Neural crest cell (in vitro differentiated cells): Measurements from ENCODE around the gene SNX9. TPM values are rescaled to one million over a fixed set of nuclear protein-coding genes. Genes with fewer than 3 reads are reported as not detected.

Experiments used
- DNase-seq: peaks from one replicate; pipeline ENCODE4 v3.0.0; 2021; ENCODE audit warnings: low read depth, mixed read lengths, low spot score
- H3K27ac Mint-ChIP-seq: one replicate; pipeline ENCODE4 v1.8.0; 2021; ENCODE audit warnings: mild to moderate bottlenecking, mixed read lengths; ENCODE audit not compliant: unreplicated experiment
- H3K27me3 Mint-ChIP-seq: 2 replicates; pipeline ENCODE4 v1.8.0; 2021; ENCODE audit warnings: low read depth, mild to moderate bottlenecking, mixed read lengths
- H3K36me3 Mint-ChIP-seq: 2 replicates; pipeline ENCODE4 v1.8.0; 2021; ENCODE audit warnings: low read depth, mild to moderate bottlenecking, mixed read lengths
- H3K4me1 Mint-ChIP-seq: 2 replicates; pipeline ENCODE4 v1.8.0; 2021; ENCODE audit warnings: mixed read lengths
- H3K4me3 Mint-ChIP-seq: one replicate; pipeline ENCODE4 v1.8.0; 2021; ENCODE audit warnings: mild to moderate bottlenecking, mixed read lengths
- H3K9me3 Mint-ChIP-seq: 2 replicates; pipeline ENCODE4 v1.8.0; 2021; ENCODE audit warnings: mixed read lengths
- total RNA-seq: library from RNA; stranded (reverse); gene quantifications from 2 replicates; pipeline ENCODE4 v1.2.1, GENCODE V29; 2021
- TF ChIP-seq, protein P1 (sequence below): fragments of 200-600 bp; sonication (generic); conservative IDR thresholded peaks from 2 replicates; pipeline ENCODE4 v1.5.0; 2021; ENCODE audit warnings: antibody characterized with exemption, mild to moderate bottlenecking

Gene SNX9
- total RNA-seq, 1 donor from 2014 or later = 18.1 TPM

DNA sequence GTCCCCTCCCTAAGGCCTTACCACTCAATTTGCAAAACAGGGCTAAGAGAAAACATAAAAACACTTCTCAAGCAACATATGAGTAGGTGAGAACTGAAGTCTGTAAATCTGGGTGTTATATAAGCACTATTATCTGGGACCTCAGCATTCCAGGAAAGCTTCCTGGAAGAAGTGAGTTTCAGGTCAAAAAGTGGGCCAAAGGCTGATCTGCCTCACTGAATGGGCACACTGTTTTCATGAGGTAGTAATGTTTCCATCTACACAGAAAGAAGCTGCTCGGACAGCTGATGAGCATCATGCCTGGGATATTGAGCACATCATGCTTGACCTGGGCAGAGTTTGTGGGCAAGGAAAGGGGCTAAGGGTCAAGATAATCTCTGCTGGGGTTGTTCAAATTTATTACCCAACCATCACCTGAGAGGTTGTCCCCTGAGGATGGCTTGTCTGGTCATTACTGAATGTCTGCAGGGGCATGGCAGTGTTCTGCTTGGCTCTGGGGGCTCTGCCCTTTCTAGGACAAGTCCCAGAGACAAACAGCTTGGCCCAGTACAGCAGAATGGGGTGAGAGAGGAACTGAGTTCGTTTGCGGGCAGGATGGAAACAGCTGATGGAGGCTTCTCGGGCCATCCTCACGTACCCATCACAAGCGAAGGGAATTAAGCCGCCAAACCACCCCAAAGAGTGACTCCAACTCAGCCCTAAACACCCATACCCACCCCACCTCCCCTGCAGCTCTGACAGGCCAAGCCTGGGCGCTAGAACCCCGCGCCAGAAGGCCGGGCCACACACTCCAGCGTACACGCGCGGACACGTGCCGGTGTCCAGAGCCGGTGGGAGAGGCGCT is 157.5 kb downstream of the SNX9 start:
- H3K4me3 Mint-ChIP-seq = peak overlapping the region; percentile 76
- H3K4me1 Mint-ChIP-seq = peaks cover 8% of the 10 kb centered on the region
- H3K27ac Mint-ChIP-seq = no peak overlapping the region
- no peak for DNase-seq
- H3K27me3 Mint-ChIP-seq = peaks cover 69% of the 10 kb centered on the region
- TF ChIP-seq, protein P1, sequence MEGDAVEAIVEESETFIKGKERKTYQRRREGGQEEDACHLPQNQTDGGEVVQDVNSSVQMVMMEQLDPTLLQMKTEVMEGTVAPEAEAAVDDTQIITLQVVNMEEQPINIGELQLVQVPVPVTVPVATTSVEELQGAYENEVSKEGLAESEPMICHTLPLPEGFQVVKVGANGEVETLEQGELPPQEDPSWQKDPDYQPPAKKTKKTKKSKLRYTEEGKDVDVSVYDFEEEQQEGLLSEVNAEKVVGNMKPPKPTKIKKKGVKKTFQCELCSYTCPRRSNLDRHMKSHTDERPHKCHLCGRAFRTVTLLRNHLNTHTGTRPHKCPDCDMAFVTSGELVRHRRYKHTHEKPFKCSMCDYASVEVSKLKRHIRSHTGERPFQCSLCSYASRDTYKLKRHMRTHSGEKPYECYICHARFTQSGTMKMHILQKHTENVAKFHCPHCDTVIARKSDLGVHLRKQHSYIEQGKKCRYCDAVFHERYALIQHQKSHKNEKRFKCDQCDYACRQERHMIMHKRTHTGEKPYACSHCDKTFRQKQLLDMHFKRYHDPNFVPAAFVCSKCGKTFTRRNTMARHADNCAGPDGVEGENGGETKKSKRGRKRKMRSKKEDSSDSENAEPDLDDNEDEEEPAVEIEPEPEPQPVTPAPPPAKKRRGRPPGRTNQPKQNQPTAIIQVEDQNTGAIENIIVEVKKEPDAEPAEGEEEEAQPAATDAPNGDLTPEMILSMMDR = no peak
- no peaks in the 10 kb centered on the region for H3K9me3 Mint-ChIP-seq
- H3K36me3 Mint-ChIP-seq = no peaks in the 10 kb centered on the region

DNA sequence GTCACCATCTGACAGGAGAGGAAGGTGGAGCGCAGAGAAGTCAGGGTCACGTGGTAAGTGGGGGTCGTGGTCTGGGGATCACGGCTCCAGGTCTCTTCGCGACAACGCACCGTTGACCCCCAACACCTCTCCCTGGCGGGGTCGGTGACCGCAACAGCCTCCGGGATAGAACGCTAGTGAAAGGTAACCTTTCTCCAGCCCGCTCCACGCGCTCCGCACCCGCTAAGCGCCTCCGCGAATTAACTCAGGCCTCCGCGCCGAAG is 158.0 kb downstream of the SNX9 start:
- Mint-ChIP-seq H3K36me3 (no peaks in the 10 kb centered on the region), H3K9me3 (no peaks in the 10 kb centered on the region), H3K27ac (no peak overlapping the region), H3K4me1 (peaks cover 8% of the 10 kb centered on the region), H3K27me3 (peaks cover 74% of the 10 kb centered on the region), H3K4me3 (peak overlapping the region; percentile 76)
- no peak for DNase-seq
- TF ChIP-seq, protein P1 = no peak

DNA sequence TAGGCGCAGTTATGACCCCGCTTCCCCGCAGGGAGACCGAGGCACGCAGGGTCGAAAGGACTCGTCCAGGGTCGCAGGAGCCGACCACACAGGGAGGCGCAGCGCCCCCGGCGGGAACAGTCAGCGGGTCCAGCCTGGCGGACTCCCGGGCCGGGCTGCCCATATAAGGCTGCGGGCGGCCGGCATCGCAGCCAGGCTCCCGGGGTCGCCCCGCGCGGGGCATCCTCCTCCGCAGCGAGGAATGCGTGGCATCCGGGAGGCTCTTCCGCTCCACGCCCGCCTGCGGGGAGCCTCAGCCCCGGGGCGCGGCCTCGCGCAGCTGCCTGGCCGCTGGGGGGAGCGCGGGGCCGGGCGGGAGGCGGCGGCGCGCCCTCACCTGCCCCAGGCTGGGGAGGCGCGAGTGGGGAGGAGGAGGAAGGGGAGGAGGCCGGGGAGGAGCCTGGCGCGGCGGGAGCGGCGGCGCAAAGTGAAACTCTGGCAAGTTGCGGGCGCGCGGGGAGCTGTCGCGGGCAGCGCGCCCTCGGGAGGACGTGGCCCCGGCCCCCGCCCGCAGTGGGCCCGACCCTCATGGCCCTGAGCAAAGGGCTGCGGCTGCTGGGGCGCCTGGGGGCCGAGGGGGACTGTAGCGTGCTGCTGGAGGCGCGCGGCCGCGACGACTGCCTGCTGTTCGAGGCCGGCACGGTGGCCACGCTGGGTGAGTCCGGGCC is 158.5 kb downstream of the SNX9 start, which contains the start of gene SYNJ2:
SYNJ2 (plus strand) TSS at position 469 of the 707 bp plus-strand sequence; CDS start at position 568, 99 bp downstream.
- Mint-ChIP-seq H3K9me3 (no peaks in the 10 kb centered on the region), H3K36me3 (no peaks in the 10 kb centered on the region), H3K4me1 (peaks cover 8% of the 10 kb centered on the region)

DNA sequence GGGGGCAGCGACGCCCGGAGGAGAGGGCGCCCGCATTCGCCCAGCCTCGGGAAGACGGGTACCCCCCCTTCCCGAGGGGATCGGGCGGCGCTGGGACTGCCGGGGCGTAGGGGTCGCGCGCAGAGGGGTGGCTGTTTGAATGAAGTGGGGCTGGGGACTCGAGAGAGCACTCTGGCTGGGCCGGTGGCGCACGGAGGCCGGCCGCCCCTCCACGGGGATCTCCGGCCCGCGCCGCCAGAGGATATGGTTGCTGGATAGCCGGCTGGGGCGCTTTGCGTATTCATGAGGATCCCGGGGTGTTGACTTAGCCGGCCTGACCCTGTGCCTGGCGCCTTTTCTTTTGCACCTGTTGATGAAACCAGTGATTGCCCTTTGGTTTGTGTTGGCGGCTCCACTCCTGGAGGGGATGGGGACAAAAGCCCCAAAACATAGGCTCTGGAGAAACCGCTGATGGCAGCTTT is 159.1 kb downstream of the SNX9 start:
- TF ChIP-seq, protein P1 = no peak
- DNase-seq = no peak
- Mint-ChIP-seq H3K27me3 (peaks cover 74% of the 10 kb centered on the region), H3K9me3 (no peaks in the 10 kb centered on the region), H3K27ac (no peak overlapping the region), H3K36me3 (no peaks in the 10 kb centered on the region), H3K4me1 (peaks cover 8% of the 10 kb centered on the region), H3K4me3 (peak overlapping the region; percentile 86)

More for the DNA sequence above, 158.5 kb downstream of the SNX9 start, which contains the start of gene SYNJ2:
- peak; percentile 54 for DNase-seq
- H3K4me3 Mint-ChIP-seq = peak within 1 kb of the TSS; percentile 86
- H3K27ac Mint-ChIP-seq = no peak within 1 kb of the TSS
- H3K27me3 Mint-ChIP-seq = peaks cover 74% of the 10 kb centered on the region
- TF ChIP-seq, protein P1 = peak; percentile 58

DNA sequence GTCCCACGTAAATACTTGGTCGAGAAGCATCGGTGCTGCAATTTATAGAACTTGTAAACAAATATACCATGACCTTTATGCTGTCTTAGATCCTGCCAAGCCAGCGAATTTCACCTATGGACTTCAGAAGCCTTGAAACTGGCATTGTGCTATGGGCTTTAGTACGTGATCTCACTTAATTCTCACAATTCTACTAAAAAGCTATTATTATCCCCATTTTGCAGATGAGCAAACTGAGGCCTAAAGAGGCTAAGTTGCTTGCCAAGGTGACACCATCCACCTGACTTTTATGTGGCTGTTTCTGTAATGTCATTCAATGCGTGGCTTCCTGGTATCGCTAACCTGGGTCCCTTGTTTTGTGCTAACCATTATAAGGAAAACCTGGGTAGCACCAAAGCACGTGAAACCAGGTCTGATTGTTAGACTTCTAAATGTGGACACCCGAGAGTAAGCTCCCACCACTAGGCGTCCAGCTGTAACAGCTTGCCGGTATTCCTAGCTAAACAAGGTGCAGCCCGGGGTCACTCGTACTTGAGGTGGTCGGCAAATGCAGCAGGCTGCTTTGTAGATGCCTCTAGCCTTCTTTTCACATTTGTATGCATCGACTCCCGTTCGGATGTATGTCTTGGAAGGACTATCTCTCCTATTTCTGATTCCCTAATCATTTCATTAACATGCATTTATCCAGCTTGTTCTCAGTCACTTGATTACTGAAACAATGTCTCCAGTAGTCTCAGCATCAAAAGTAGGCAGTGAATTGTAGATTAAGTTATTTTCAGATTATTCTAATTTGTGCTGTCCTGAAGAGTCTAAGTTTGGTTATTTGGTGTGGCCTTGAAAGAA is 159.7 kb downstream of the SNX9 start:
- TF ChIP-seq, protein P1 = peak; percentile 44
- DNase-seq = no peak
- no peak overlapping the region for H3K27ac Mint-ChIP-seq
- H3K27me3 Mint-ChIP-seq = peaks cover 69% of the 10 kb centered on the region
- peaks cover 8% of the 10 kb centered on the region for H3K4me1 Mint-ChIP-seq
- no peaks in the 10 kb centered on the region for H3K36me3 Mint-ChIP-seq
- H3K9me3 Mint-ChIP-seq = no peaks in the 10 kb centered on the region
- peak overlapping the region; percentile 86 for H3K4me3 Mint-ChIP-seq
